ENCODE measurements around the gene HGD.

HGD gene

DNA sequence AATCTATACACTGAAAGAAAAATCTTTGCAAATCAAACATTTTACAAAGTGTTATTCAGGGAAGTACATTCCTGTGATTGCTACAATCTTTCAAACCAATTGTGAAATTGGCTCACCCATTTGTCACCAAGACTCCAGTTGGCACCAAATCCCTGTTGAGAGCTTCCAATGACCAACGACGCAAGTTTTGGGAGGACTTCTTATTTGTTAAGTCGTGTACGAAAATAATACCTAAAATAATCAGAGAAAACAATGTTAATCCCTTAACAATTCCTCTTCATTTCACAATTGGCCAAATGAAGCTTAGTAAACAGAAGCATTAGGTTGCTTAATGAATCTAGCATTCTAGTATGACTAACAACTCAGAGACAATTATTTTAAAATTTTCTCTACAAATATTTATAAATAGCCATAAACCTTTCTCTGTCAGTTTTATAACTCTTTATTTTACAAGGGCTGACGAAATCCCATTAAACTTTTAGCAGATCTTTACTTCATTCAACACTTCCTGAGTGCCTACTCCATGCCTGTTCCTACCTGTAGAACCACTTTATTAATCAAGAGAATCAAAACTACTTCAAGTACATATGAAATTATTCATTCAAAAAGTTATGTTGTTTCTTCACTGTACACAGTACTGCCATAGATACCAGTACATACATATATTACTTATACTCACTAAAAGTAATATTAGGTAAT is 24.0 kb upstream of the HGD start:
- Histone ChIP-seq H3K36me3 (ENCODE audit: insufficient read depth) (no peaks in the 10 kb centered on the region), H3K4me1 (ENCODE audit: low read depth, poor library complexity, severe bottlenecking) (no peaks in the 10 kb centered on the region), H3K79me2 (ENCODE audit: insufficient read depth, low read depth) (no peaks in the 10 kb centered on the region), H3K27ac (no peak overlapping the region), H3K4me3 (IDR thresholded peaks at IDR 0.05; ENCODE audit: insufficient read depth, low read depth, low read length) (no peak overlapping the region), H3K9ac (no peak overlapping the region), H2AFZ (ENCODE audit: low read depth) (no peak overlapping the region), H3K4me2 (no peak overlapping the region), H4K20me1 (ENCODE audit: insufficient read depth) (no peaks in the 10 kb centered on the region), H3K27me3 (ENCODE audit: insufficient read depth, low read depth) (no peaks in the 10 kb centered on the region)
- TF ChIP-seq, protein P1, sequence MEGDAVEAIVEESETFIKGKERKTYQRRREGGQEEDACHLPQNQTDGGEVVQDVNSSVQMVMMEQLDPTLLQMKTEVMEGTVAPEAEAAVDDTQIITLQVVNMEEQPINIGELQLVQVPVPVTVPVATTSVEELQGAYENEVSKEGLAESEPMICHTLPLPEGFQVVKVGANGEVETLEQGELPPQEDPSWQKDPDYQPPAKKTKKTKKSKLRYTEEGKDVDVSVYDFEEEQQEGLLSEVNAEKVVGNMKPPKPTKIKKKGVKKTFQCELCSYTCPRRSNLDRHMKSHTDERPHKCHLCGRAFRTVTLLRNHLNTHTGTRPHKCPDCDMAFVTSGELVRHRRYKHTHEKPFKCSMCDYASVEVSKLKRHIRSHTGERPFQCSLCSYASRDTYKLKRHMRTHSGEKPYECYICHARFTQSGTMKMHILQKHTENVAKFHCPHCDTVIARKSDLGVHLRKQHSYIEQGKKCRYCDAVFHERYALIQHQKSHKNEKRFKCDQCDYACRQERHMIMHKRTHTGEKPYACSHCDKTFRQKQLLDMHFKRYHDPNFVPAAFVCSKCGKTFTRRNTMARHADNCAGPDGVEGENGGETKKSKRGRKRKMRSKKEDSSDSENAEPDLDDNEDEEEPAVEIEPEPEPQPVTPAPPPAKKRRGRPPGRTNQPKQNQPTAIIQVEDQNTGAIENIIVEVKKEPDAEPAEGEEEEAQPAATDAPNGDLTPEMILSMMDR (conservative IDR thresholded peaks at IDR 0.05; ENCODE audit: low read depth, low read length) = no peak

DNA sequence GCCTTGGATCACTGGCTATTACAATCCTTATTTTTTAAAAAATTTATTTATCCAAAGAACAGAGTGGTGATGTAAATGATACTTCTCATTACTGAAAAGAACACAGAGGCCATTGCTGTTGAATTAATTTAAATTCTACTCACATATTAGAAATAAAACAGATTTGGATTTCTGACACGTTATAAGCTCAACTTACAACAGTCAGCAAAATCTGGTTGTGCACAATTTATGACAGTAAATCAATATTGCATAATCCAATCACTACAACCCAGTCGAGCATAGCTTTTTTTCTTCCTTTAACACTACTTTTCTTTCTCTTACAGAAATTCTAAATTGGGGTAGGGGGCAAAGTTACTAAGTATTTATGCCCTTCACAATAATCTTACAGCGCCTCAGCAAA is 17.3 kb upstream of the HGD start:
- Histone ChIP-seq H4K20me1 (ENCODE audit: insufficient read depth) (no peaks in the 10 kb centered on the region), H3K4me2 (no peak overlapping the region), H3K27me3 (ENCODE audit: insufficient read depth, low read depth) (no peaks in the 10 kb centered on the region), H3K4me3 (IDR thresholded peaks at IDR 0.05; ENCODE audit: insufficient read depth, low read depth, low read length) (no peak overlapping the region), H3K79me2 (ENCODE audit: insufficient read depth, low read depth) (no peaks in the 10 kb centered on the region), H3K4me1 (ENCODE audit: low read depth, poor library complexity, severe bottlenecking) (no peaks in the 10 kb centered on the region), H3K27ac (no peak overlapping the region), H3K36me3 (ENCODE audit: insufficient read depth) (no peaks in the 10 kb centered on the region), H3K9ac (no peak overlapping the region), H2AFZ (ENCODE audit: low read depth) (no peak overlapping the region)
- TF ChIP-seq, protein P1 (conservative IDR thresholded peaks at IDR 0.05; ENCODE audit: low read depth, low read length) = no peak

DNA sequence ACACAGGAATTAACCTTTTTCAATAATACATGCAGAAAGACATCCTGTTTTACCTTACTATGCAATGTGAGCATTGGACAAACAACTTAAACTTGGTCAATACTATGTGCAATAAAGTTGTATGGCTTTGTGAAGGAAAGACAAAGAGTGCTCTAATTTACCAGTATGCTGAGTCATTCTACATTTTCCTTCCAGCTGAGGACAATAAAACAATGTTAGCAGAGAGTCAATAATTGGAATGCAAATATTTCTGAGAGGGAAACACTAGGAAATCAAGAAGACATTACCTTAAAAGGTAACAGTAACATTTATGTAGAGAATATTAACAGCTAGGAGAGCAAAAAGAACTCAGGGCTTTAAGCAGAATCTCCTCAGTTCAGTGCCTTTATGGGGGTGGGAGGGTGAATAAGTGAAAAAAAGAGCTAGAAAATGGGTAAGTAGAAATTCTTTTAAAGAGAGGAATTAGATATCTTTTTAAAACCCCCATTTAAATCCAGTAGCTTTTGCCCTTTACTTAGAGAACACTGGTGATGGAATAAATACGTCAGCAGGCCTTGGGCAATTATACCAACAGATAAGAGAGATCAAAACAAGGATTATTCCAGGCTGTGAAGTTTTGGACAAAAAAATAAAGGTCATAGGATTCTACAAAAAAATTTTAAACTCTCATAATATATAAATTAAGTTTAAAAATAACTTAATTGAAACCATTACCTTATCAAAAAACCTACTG is 11.6 kb upstream of the HGD start:
- Histone ChIP-seq H2AFZ (ENCODE audit: low read depth) (no peak overlapping the region), H3K4me3 (IDR thresholded peaks at IDR 0.05; ENCODE audit: insufficient read depth, low read depth, low read length) (no peak overlapping the region), H3K9ac (no peak overlapping the region), H3K27ac (no peak overlapping the region), H4K20me1 (ENCODE audit: insufficient read depth) (no peaks in the 10 kb centered on the region), H3K27me3 (ENCODE audit: insufficient read depth, low read depth) (no peaks in the 10 kb centered on the region), H3K36me3 (ENCODE audit: insufficient read depth) (no peaks in the 10 kb centered on the region), H3K79me2 (ENCODE audit: insufficient read depth, low read depth) (no peaks in the 10 kb centered on the region), H3K4me2 (no peak overlapping the region), H3K4me1 (ENCODE audit: low read depth, poor library complexity, severe bottlenecking) (peaks cover 4% of the 10 kb centered on the region)
- TF ChIP-seq, protein P1 (conservative IDR thresholded peaks at IDR 0.05; ENCODE audit: low read depth, low read length) = no peak

DNA sequence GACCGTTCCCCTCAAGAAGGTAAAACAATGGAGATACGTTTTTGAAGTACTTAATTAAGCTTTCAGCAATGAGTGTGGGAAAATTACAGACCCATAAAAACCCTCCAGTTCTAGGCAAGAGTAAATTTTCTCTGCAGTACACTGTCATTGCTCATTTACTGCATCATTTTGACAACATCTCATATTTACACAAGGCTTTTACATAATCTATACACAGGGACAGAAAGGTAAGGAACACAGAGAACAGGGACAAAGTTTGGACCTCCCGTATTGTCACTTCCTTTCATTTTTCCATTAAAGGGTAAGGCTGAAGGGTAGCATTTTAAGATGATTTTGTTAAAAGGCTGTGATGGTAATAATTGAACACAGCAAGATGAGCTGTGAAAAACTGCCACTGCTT is 7.4 kb upstream of the HGD start:
- no peak overlapping the region for H3K4me2 ChIP-seq
- no peak overlapping the region for H2AFZ ChIP-seq (ENCODE audit: low read depth)
- H3K4me1 ChIP-seq (ENCODE audit: low read depth, poor library complexity, severe bottlenecking) = peaks cover 4% of the 10 kb centered on the region
- no peaks in the 10 kb centered on the region for H3K79me2 ChIP-seq (ENCODE audit: insufficient read depth, low read depth)
- H3K36me3 ChIP-seq (ENCODE audit: insufficient read depth) = no peaks in the 10 kb centered on the region
- TF ChIP-seq, protein P1 (conservative IDR thresholded peaks at IDR 0.05; ENCODE audit: low read depth, low read length) = no peak
- H3K27me3 ChIP-seq (ENCODE audit: insufficient read depth, low read depth) = no peaks in the 10 kb centered on the region
- H3K27ac ChIP-seq = no peak overlapping the region
- H4K20me1 ChIP-seq (ENCODE audit: insufficient read depth) = no peaks in the 10 kb centered on the region
- no peak overlapping the region for H3K4me3 ChIP-seq (IDR thresholded peaks at IDR 0.05; ENCODE audit: insufficient read depth, low read depth, low read length)
- no peak overlapping the region for H3K9ac ChIP-seq
